Retinal pigment epithelial cell (primary cell): ENCODE data around the gene LCE7A.

Source experiments
- DNase-seq: peaks from one replicate; pipeline ENCODE4 v3.0.0-alpha.2; 2010; ENCODE audit warnings: low read depth
- H3K4me3 ChIP-seq: 2 replicates; pipeline ENCODE4 v1.5.1; 2011; ENCODE audit warnings: mild to moderate bottlenecking, low read length, control low read depth, moderate library complexity
- TF ChIP-seq, protein P1 (sequence below): conservative IDR thresholded peaks from 2 replicates; pipeline ENCODE4 v1.5.1; 2011; ENCODE audit warnings: low read depth, low read length, control low read depth, inconsistent platforms

Gene LCE7A

DNA sequence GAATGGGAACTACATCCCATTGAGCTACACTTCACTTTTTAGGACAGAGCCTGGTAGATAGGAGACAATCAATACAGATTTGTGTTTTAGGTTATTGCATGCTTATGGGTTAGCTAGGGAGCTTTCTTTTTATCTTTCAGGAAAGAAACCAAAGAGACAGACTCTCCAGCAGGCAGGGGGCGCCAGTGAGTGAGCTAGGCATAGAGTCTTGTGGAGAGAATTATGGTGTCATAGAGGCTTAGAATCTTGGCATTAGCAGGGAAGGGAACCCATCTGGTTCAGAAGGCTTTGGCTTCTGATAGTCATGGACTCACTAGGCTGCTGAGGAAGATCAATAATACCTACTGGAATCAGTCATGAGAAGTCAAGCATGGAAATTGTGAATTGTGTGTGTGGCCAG is 18.2 kb downstream of the LCE7A start, which contains the start of gene SMCP:
SMCP (plus strand) TSS at position 281 of the 400 bp plus-strand sequence. CDS start 6,101 bp downstream, outside the sequence.
- no peak for DNase-seq
- TF ChIP-seq, protein P1, sequence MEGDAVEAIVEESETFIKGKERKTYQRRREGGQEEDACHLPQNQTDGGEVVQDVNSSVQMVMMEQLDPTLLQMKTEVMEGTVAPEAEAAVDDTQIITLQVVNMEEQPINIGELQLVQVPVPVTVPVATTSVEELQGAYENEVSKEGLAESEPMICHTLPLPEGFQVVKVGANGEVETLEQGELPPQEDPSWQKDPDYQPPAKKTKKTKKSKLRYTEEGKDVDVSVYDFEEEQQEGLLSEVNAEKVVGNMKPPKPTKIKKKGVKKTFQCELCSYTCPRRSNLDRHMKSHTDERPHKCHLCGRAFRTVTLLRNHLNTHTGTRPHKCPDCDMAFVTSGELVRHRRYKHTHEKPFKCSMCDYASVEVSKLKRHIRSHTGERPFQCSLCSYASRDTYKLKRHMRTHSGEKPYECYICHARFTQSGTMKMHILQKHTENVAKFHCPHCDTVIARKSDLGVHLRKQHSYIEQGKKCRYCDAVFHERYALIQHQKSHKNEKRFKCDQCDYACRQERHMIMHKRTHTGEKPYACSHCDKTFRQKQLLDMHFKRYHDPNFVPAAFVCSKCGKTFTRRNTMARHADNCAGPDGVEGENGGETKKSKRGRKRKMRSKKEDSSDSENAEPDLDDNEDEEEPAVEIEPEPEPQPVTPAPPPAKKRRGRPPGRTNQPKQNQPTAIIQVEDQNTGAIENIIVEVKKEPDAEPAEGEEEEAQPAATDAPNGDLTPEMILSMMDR, result peak; percentile 45

DNA sequence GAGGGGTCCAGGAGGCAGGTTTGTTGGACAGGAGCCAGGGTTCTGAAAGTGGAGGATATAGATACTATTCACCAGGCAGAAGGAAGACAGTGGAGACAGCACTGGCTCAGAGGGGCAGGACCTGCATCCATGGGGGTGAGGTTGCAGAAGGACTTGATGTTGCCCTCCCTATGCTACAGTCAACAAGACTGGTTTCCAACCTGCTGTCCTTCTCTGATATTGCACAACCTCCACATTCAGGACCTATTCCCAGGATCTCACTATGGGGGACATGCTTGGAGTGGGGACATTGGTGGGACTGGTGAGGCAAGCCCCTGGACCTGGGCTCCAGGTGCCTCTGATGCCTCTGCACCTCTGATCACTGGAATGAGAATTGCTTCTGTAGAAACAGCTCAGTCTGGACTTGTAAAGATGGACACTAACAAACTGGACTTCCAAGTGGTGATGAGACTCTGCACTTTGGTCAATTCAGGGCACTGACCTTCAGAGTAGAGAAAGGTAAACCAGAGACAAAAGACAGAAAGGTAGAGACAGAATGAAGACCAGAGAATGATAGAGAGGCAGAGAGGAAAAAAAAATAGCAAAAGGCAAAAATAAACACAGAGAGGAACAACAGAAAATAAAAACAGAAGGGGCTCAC is 19.9 kb downstream of the LCE7A start:
- H3K4me3 ChIP-seq, result no peak overlapping the region
- no peak for DNase-seq
- TF ChIP-seq, protein P1, result no peak

More for the DNA sequence above, 18.2 kb downstream of the LCE7A start, which contains the start of gene SMCP:
- H3K4me3 ChIP-seq, result no peak within 1 kb of the TSS

DNA sequence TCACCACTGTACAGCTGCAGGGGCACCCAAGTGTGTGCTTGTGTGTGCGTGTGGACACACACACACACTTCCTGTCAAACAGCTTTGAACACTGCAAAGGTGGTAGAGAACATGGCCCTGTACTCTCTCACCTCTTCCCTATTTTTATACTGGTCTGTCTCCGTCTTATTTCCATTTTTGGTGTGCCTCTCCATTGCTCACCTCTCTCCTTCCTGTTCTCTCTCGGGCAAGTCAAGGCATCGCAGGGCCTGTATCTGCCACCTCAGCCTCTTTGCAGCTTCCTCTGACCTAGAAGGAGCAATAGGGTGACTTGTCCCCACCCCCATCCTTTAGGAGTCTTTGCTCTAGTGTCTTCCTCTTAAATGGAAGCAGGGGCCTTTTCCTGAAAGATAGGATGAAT is 20.5 kb downstream of the LCE7A start:
- DNase-seq, result no peak
- no peak overlapping the region for H3K4me3 ChIP-seq

DNA sequence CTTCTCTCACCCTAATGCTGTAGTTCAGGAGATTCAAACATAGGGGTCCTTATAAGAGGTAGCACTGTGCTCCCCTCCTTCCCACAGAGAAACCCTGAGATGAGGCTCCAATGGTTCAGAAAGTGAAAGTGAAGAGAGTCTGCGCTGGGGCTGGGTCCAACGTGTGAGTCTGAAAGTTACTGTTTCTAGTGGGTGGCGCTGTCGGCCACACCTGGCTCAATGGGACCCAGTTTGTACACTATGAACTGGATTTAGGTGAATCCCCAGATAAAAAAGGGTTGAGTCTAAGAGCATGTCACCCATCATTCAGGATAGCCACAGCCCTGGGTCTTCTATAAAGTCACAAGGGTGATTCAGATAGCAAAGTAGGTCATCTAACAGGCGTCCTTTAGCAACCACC is 21.1 kb downstream of the LCE7A start:
- no peak for DNase-seq
- TF ChIP-seq, protein P1, result no peak
- H3K4me3 ChIP-seq, result no peak overlapping the region

More for the DNA sequence above, 20.5 kb downstream of the LCE7A start:
- TF ChIP-seq, protein P1, result no peak

DNA sequence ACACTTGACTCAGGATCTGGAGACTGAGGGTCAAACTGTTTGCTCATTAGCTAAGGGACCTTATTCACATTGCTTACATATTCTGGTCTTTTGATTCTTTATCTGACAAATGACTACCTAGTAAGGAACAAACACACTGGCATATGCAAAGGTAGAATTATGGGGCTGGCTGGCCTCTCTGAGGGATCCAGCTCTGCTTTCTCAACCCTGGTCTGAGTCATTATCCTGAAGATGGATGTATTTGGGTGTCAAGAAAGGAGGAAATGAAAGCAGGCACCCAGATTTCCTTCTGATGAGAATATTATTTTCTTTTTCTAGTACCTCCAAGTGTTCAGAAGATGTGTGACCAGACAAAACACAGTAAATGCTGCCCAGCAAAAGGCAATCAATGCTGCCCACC is 24.3 kb downstream of the LCE7A start:
- no peak for DNase-seq
- TF ChIP-seq, protein P1, result no peak
- H3K4me3 ChIP-seq, result no peak overlapping the region

DNA sequence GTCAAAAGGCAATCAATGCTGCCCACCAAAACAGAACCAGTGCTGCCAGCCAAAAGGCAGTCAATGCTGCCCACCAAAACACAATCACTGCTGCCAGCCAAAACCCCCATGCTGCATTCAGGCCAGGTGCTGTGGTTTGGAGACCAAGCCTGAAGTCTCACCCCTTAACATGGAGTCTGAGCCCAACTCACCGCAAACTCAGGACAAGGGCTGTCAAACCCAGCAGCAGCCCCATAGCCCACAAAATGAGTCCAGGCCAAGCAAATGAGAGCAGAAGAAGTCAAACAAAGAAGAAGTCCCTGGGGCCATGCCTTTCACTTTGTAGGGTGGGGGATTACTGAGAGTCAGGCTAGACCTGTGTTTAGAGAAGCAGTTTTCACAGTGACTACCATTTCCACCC is 24.7 kb downstream of the LCE7A start:
- no peak for DNase-seq
- TF ChIP-seq, protein P1, result no peak
- no peak overlapping the region for H3K4me3 ChIP-seq

DNA sequence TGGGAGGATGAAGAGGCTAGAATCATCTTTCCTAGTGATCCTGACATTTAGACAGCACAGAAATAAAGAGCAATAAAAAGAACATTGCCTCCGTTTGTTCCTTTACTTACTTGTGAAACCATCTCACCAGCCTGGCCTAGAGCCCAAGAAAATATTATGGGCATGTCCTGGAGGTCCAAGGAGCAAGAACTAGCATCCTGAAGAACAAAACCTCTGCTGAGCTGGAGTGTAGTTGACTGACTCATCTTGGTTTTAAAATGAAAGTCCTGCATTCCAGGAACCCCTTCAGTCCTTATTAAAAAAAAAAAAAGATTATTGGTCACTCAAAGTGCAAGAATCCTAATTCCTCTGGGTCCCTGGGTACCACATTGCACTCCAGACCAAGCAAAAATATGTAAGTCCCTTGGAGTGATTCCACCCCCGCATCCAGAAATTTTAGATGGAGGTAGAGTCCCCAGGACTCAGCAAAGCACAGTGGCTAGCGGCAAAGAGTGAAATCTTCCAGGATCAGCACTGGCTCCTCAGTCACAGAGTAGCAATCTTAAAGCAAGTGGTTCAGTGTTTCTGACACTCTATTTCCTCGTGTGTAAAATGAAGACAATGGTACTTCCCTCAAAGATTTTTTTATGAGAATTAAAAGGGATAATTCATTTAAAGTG is 25.3 kb downstream of the LCE7A start:
- TF ChIP-seq, protein P1, result no peak
- no peak for DNase-seq

More for the DNA sequence above, 25.3 kb downstream of the LCE7A start:
- H3K4me3 ChIP-seq, result no peak overlapping the region
